ENCODE results near the gene PROC. TPM values are rescaled to one million over a fixed set of nuclear protein-coding genes. Genes with fewer than 3 reads are reported as not detected.

The PROC gene
- total RNA-seq, 1 experiment from 2014 or later, result not detected

DNA sequence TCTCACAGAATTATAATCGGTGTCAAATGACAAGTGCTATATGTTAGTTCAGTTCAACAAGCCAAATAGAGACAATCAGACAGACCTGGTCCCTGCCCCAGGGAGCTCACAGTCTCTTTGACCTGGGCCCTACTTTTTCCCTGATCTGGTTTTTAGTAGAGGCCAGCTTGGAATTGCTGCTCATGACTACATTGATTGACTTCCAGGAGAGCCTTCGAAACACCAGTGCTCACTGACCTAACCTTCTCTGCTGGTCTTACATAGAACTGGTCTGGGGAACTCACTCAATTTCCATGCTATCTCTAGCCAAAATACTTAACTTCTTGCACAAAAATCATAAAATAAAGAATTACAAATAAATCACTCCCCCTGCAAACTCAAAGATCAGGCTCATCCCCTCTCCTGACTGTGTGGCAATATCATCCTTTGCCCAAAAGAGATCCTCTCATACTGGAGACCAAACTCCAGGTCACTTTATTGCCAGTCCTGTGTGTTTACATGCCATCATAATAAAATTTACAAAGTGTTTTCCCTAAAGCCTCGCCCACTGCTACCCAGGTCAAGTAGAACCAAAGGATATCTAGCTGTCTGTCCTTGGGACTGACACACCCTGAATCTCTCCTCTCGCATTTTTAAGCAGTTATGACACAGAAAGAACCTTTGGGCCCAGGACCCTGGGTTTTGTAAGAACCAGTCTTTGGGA, 53.2 kb downstream of the PROC start:
- no peak for DNase-seq (ENCODE audit: low read depth, low spot score)
- no peaks in the 10 kb centered on the region for H4K20me1 ChIP-seq (ENCODE audit: insufficient read depth)
- ChIA-PET RAD21 (ENCODE audit: low non-redundant PET in 1 of 2, low total read pairs in 2 of 2, uncharacterized antibody in 2 of 2, unreplicated experiment in 2 of 2) (interaction anchor here in 1 of 2 experiments (0.9 kb wide), 1 partner anchor 274 kb away, joined by 3 read pairs; no protein-coding TSS in a partner anchor), POLR2A (no interaction called here), CTCF (no interaction called here)
- no peak overlapping the region for H3K27ac ChIP-seq (ENCODE audit: low read depth, low read length)
- H3K4me3 ChIP-seq (replicated peaks in 1 of 2; ENCODE audit: low read depth in 1 of 2, low read length in 2 of 2), result no peak overlapping the region
- no peaks in the 10 kb centered on the region for H3K36me3 ChIP-seq (ENCODE audit: control insufficient read depth in 1 of 2, insufficient read depth in 2 of 2, low read length in 2 of 2)
- intact Hi-C loops (cut with micrococcal nuclease), result no loop called here
- no peak overlapping the region for H2AFZ ChIP-seq (ENCODE audit: low read depth, low read length, poor library complexity, severe bottlenecking)
- TF ChIP-seq, protein P1, sequence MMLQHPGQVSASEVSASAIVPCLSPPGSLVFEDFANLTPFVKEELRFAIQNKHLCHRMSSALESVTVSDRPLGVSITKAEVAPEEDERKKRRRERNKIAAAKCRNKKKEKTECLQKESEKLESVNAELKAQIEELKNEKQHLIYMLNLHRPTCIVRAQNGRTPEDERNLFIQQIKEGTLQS (IDR thresholded peaks at IDR 0.05), result no peak
- TF ChIP-seq RAD21 (IDR thresholded peaks at IDR 0.05; ENCODE audit: low read depth), result no peak
- no peak for TF ChIP-seq JUND (IDR thresholded peaks at IDR 0.05)
- no peak for TF ChIP-seq ZNF274 (IDR thresholded peaks at IDR 0.05; ENCODE audit: low read depth, low read length)
- TF ChIP-seq FOSL1 (IDR thresholded peaks at IDR 0.05; ENCODE audit: low read depth), result no peak
- no peak for TF ChIP-seq EZH2phosphoT487 (IDR thresholded peaks at IDR 0.05; ENCODE audit: borderline replicate concordance)
- TF ChIP-seq SP1 (IDR thresholded peaks at IDR 0.05; ENCODE audit: low read depth), result no peak
- TF ChIP-seq, protein P2, sequence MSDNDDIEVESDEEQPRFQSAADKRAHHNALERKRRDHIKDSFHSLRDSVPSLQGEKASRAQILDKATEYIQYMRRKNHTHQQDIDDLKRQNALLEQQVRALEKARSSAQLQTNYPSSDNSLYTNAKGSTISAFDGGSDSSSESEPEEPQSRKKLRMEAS (IDR thresholded peaks at IDR 0.05), result no peak
- no peak for TF ChIP-seq ZBTB33 (IDR thresholded peaks at IDR 0.05; ENCODE audit: extremely low read depth, insufficient replicate concordance, low read length)
- no peak for TF ChIP-seq YY1 (IDR thresholded peaks at IDR 0.05; ENCODE audit: extremely low read depth, insufficient replicate concordance, low read depth, low read length)
- no peak for TF ChIP-seq CEBPB (IDR thresholded peaks at IDR 0.05; ENCODE audit: low read depth)
- no peak for TF ChIP-seq POLR2A (IDR thresholded peaks at IDR 0.05; ENCODE audit: borderline replicate concordance, extremely low read depth, insufficient read depth, insufficient read length)
- no peak for TF ChIP-seq SIN3A (IDR thresholded peaks at IDR 0.05; ENCODE audit: low read depth)
- TF ChIP-seq REST (IDR thresholded peaks at IDR 0.05; ENCODE audit: low read depth), result no peak
- TF ChIP-seq ELF1 (IDR thresholded peaks at IDR 0.05; ENCODE audit: borderline replicate concordance, low read depth), result no peak
- no peak for TF ChIP-seq EZH2 (IDR thresholded peaks at IDR 0.05)
- no peak for TF ChIP-seq TCF7L2 (IDR thresholded peaks at IDR 0.05; ENCODE audit: borderline replicate concordance, extremely low read depth, insufficient read depth, insufficient read length)
- H3K4me2 ChIP-seq (ENCODE audit: low read length), result no peak overlapping the region
- BruUV-seq (replicated peaks), result no TSS peak
- H3K9me3 ChIP-seq (ENCODE audit: control insufficient read depth in 1 of 2, insufficient read depth in 1 of 2, low read depth in 1 of 2, low read length in 2 of 2), result no peaks in the 10 kb centered on the region
- no peaks in the 10 kb centered on the region for H3K9me2 ChIP-seq (ENCODE audit: insufficient read depth)
- no peak overlapping the region for H3K9ac ChIP-seq (ENCODE audit: low read length)
- H3K27me3 ChIP-seq (ENCODE audit: insufficient read depth, low read length), result no peaks in the 10 kb centered on the region
- H3K4me1 ChIP-seq (ENCODE audit: control insufficient read depth in 1 of 2, insufficient read depth in 2 of 2, low read length in 2 of 2), result no peaks in the 10 kb centered on the region
- H3K79me2 ChIP-seq (ENCODE audit: insufficient read depth, low read length), result no peaks in the 10 kb centered on the region
- ATAC-seq, result no peak

All from HCT116 (cell line).